GM23338 (cell line): ENCODE measurements around the gene C5orf47. TPM values are rescaled to one million over a fixed set of nuclear protein-coding genes. Genes with fewer than 3 reads are reported as not detected.

Source experiments
- ATAC-seq: fragments of 200-7000 bp; cut with Tn5 transposase; 3 replicates; pipeline ENCODE4 v1.9.1; 2020
- DNase-seq: peaks from one replicate; pipeline ENCODE4 v3.0.0-alpha.2; 2015; ENCODE audit warnings: low spot score
- H2AFZ ChIP-seq: fragments of 200-600 bp; sonication (generic); 2 replicates; pipeline ENCODE4 v1.8.0; 2016; ENCODE audit warnings: antibody characterized with exemption, mild to moderate bottlenecking, moderate library complexity
- H3F3A ChIP-seq: fragments of 200-600 bp; sonication (generic); replicated peaks from 2 replicates; pipeline ENCODE4 v1.8.0; 2017; ENCODE audit warnings: antibody characterized with exemption, mixed run types, low read depth
- H3K27ac ChIP-seq: fragments of 200-600 bp; sonication (generic); 2 replicates; pipeline ENCODE4 v1.6.1; 2016; ENCODE audit warnings: low read depth
- H3K27me3 ChIP-seq: fragments of 200-600 bp; sonication (generic); 2 replicates; pipeline ENCODE4 v1.8.0; 2016; ENCODE audit warnings: mild to moderate bottlenecking, mixed run types, moderate library complexity; ENCODE audit not compliant: insufficient read depth
- H3K36me3 ChIP-seq: fragments of 200-600 bp; sonication (generic); 2 replicates; pipeline ENCODE4 v1.8.0; 2016; ENCODE audit warnings: mild to moderate bottlenecking; ENCODE audit not compliant: insufficient read depth
- H3K4me1 ChIP-seq: fragments of 200-600 bp; sonication (generic); 2 replicates; pipeline ENCODE4 v1.8.0; 2016; ENCODE audit warnings: mild to moderate bottlenecking, moderate library complexity; ENCODE audit not compliant: insufficient read depth
- H3K4me2 ChIP-seq: fragments of 200-600 bp; sonication (generic); 2 replicates; pipeline ENCODE4 v1.7.1; 2017; ENCODE audit warnings: mixed run types
- H3K4me3 ChIP-seq: fragments of 200-600 bp; sonication (generic); 2 replicates; pipeline ENCODE4 v1.6.1; 2016; ENCODE audit warnings: mixed run types
- H3K79me2 ChIP-seq: fragments of 200-600 bp; sonication (generic); replicated peaks from 2 replicates; pipeline ENCODE4 v1.8.0; 2017; ENCODE audit warnings: mild to moderate bottlenecking; ENCODE audit not compliant: insufficient read depth
- H3K9me2 ChIP-seq: fragments of 200-600 bp; sonication (generic); 2 replicates; pipeline ENCODE4 v1.8.0; 2017; ENCODE audit not compliant: insufficient read depth
- H4K20me1 ChIP-seq: fragments of 200-600 bp; sonication (generic); replicated peaks from 2 replicates; pipeline ENCODE4 v1.8.0; 2017; ENCODE audit warnings: mild to moderate bottlenecking; ENCODE audit not compliant: insufficient read depth
- H3K27ac Mint-ChIP-seq: 2 replicates; pipeline ENCODE4 v1.8.0; 2020; ENCODE audit warnings: inconsistent platforms, mild to moderate bottlenecking, moderate library complexity, mixed read lengths
- H3K27me3 Mint-ChIP-seq: 3 replicates; pipeline ENCODE4 v1.8.0; 2022; ENCODE audit warnings: low read depth, mild to moderate bottlenecking, moderate library complexity, mixed read lengths, inconsistent platforms; ENCODE audit not compliant: insufficient read depth, poor library complexity
- H3K36me3 Mint-ChIP-seq: 3 replicates; pipeline ENCODE4 v1.8.0; 2021; ENCODE audit warnings: low read depth, mild to moderate bottlenecking, inconsistent platforms, moderate library complexity, mixed read lengths
- H3K4me1 Mint-ChIP-seq: 3 replicates; pipeline ENCODE4 v1.8.0; 2020; ENCODE audit warnings: mild to moderate bottlenecking, inconsistent platforms, mixed read lengths
- H3K4me3 Mint-ChIP-seq: 3 replicates; pipeline ENCODE4 v1.8.0; 2021; ENCODE audit warnings: moderate library complexity, mild to moderate bottlenecking, inconsistent platforms, mixed read lengths
- H3K9me3 Mint-ChIP-seq: 3 replicates; pipeline ENCODE4 v1.8.0; 2020; ENCODE audit warnings: moderate library complexity, mild to moderate bottlenecking, inconsistent platforms, mixed read lengths
- CREB1 ChIP-seq: fragments of 250-450 bp; sonication (Bioruptor Pico); IDR thresholded peaks from 2 replicates; pipeline ENCODE4 v1.5.0; 2020; ENCODE audit warnings: low read depth, mild to moderate bottlenecking, moderate library complexity
- CTCF ChIP-seq, 2 experiments: fragments of 200-600 bp in 1 of 2; sonication (generic) in 1 of 2; conservative IDR thresholded peaks; 2 replicates each; pipeline versions ENCODE4 v1.5.1 to v1.6.1; 2016 to 2017; ENCODE audit warnings: antibody characterized with exemption in 2 of 2, low read depth in 2 of 2, mild to moderate bottlenecking in 2 of 2, moderate library complexity in 1 of 2
- JUNB ChIP-seq: IDR thresholded peaks from one replicate; pipeline ENCODE4 v1.6.1; 2016; ENCODE audit warnings: antibody characterized with exemption; ENCODE audit not compliant: unreplicated experiment
- POLR2AphosphoS5 ChIP-seq: IDR thresholded peaks from 2 replicates; pipeline ENCODE4 v1.6.1; 2016; ENCODE audit warnings: antibody characterized with exemption, low read depth
- REST ChIP-seq: IDR thresholded peaks from one replicate; pipeline ENCODE4 v1.6.1; 2018; ENCODE audit warnings: antibody characterized with exemption; ENCODE audit not compliant: unreplicated experiment
- ZNF331 ChIP-seq: fragments of 250-450 bp; sonication (Bioruptor Pico); IDR thresholded peaks from 2 replicates; pipeline ENCODE4 v1.5.0; 2020; ENCODE audit warnings: low read depth, mild to moderate bottlenecking, moderate library complexity
- polyA plus RNA-seq: library from polyadenylated mRNA; unstranded; fragments of >200 nt; fragmentation: Nextera tagmentation; extraction: Ambion mirVana; gene quantifications from 2 replicates; pipeline ENCODE4 v1.2.1, GENCODE V29; 2016
- total RNA-seq: library from RNA; depleted of rRNA; stranded (reverse); fragments of >200 nt; shearing (Covaris generic); gene quantifications from 2 replicates; pipeline ENCODE4 v1.2.3, GENCODE V29; 2014
- TF ChIP-seq, protein P1 (sequence below): IDR thresholded peaks from 2 replicates; pipeline ENCODE4 v1.6.1; 2016; ENCODE audit warnings: antibody characterized with exemption

C5orf47 gene
- total and polyA plus RNA-seq, 2 experiments from 2014 or later, result 0.63 to 1.1 TPM

DNA sequence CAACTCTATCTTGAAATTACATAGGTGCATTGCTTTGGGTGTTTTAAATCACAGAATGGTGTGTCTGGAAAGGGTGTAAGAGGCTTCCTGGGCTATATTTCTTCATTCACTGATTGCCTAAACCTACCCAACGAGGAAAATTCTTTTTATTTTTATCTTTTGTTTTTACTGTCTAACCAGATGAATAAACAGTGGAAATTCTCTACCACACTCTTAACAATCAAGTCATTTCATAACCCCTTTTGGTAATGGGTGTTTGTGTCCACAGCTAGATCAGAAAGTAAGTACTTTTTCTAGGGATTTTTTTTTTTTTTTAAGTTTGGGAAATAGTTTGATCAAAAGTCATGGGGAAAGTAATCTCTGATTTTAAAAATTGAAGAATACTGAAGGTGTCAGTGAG, 27.6 kb upstream of the C5orf47 start:
- Mint-ChIP-seq H3K27ac (no peak overlapping the region; the same call in 1 of the 2 replicates), H3K27me3 (peaks cover 6% of the 10 kb centered on the region), H3K4me3 (no peak overlapping the region), H3K9me3 (peaks cover 7% of the 10 kb centered on the region; the same call in 1 of the 3 replicates), H3K4me1 (peaks cover 39% of the 10 kb centered on the region), H3K36me3 (peaks cover 10% of the 10 kb centered on the region)
- TF ChIP-seq POLR2AphosphoS5, result no peak
- no peak for TF ChIP-seq ZNF331 (CRISPR knock-in tag)
- TF ChIP-seq REST, result no peak
- TF ChIP-seq CTCF (conservative IDR thresholded peaks at IDR 0.05; ENCODE audit: low read depth in 2 of 2), result no peak
- no peak for TF ChIP-seq CREB1 (CRISPR knock-in tag)
- TF ChIP-seq, protein P1, sequence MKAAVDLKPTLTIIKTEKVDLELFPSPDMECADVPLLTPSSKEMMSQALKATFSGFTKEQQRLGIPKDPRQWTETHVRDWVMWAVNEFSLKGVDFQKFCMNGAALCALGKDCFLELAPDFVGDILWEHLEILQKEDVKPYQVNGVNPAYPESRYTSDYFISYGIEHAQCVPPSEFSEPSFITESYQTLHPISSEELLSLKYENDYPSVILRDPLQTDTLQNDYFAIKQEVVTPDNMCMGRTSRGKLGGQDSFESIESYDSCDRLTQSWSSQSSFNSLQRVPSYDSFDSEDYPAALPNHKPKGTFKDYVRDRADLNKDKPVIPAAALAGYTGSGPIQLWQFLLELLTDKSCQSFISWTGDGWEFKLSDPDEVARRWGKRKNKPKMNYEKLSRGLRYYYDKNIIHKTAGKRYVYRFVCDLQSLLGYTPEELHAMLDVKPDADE, result no peak
- Histone ChIP-seq H3K36me3 (no peaks in the 10 kb centered on the region), H3F3A (0 out of 2 replicates have a peak, but pooled peaks cover 2% of the 10 kb centered on the region), H3K4me2 (no peak overlapping the region), H3K79me2 (no peaks in the 10 kb centered on the region), H4K20me1 (no peaks in the 10 kb centered on the region), H3K9me2 (no peaks in the 10 kb centered on the region), H2AFZ (no peak overlapping the region), H3K4me3 (no peak overlapping the region), H3K27ac (no peak overlapping the region), H3K4me1 (peaks cover 25% of the 10 kb centered on the region), H3K27me3 (no peaks in the 10 kb centered on the region)
- no peak for ATAC-seq
- no peak for DNase-seq

DNA sequence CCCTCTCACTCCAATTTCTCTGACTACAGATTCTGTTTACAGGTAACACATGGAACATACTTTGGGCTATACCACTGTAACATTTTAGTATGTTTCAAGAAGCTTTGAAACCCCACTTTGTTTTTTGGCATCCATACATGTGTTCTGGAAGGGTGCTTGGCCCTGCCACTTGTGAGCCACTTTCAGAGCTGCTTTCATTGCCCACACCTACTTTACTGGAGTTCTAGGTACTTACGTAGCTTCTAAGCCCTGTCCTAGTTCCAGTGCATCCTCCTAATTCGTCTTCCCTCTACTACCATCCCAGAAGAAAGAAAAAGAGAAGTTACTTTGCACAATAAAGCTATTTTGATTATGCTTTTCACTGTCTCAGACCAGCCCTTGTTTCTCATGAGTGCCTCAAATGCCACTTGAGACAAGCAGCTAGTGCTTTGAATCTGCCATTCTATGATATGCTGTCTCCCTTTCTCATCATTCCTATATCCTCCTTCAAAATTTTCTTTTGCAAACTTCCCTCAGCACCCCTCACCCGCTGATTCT, 26.5 kb upstream of the C5orf47 start:
- Histone ChIP-seq H3K4me3 (peak overlapping the region; percentile 32; the same call in 1 of the 2 replicates), H3K4me1 (peaks cover 31% of the 10 kb centered on the region), H3K9me2 (no peaks in the 10 kb centered on the region), H2AFZ (no peak overlapping the region), H3K79me2 (no peaks in the 10 kb centered on the region), H4K20me1 (no peaks in the 10 kb centered on the region), H3K36me3 (no peaks in the 10 kb centered on the region), H3F3A (0 out of 2 replicates have a peak, but pooled peaks cover 2% of the 10 kb centered on the region), H3K27me3 (no peaks in the 10 kb centered on the region), H3K27ac (peak overlapping the region; percentile 98), H3K4me2 (peak overlapping the region; percentile 65)
- TF ChIP-seq ZNF331 (CRISPR knock-in tag) (no peak), JUNB (no peak)
- H3K27me3 Mint-ChIP-seq, result peaks cover 6% of the 10 kb centered on the region
- peak overlapping the region; percentile 4; the same call in 1 of the 3 replicates for H3K4me3 Mint-ChIP-seq
- H3K4me1 Mint-ChIP-seq, result peaks cover 42% of the 10 kb centered on the region
- peak; percentile 27 for ATAC-seq
- peaks cover 10% of the 10 kb centered on the region for H3K36me3 Mint-ChIP-seq
- H3K9me3 Mint-ChIP-seq, result peaks cover 7% of the 10 kb centered on the region; the same call in 1 of the 3 replicates
- H3K27ac Mint-ChIP-seq, result peak overlapping the region; percentile 98
- DNase-seq, result no peak
